ENCODE data around the gene AGAP2.

- TF ChIP-seq CTCF (IDR thresholded peaks at IDR 0.05) (no peak), POLR2A (IDR thresholded peaks at IDR 0.05) (no peak), POLR2AphosphoS5 (IDR thresholded peaks at IDR 0.05; ENCODE audit: insufficient read depth in 1 of 2, low read depth in 1 of 2) (no peak)
Observed at GRCh38 chr12:57771236-57771872, 32.8 kb upstream of the AGAP2 start.

Data from vagina (tissue), 2 donors.